HepG2 (cell line): Measurements from ENCODE around the gene PXMP4. TPM values are rescaled to one million over a fixed set of nuclear protein-coding genes. Genes with fewer than 3 reads are reported as not detected.
A peak's percentile ranks its signal among the peaks of the same experiment; 100 is the strongest.

Source experiments
- ARNTL ChIP-seq: sonication (generic); formaldehyde crosslinking; IDR thresholded peaks from 2 replicates; pipeline ENCODE4 v1.4.0; 2020; ENCODE audit warnings: mild to moderate bottlenecking, missing genetic modification reagents
- ATF6 ChIP-seq: sonication (generic); formaldehyde crosslinking; conservative IDR thresholded peaks from 2 replicates; pipeline ENCODE4 v1.4.0; 2020; ENCODE audit warnings: missing genetic modification reagents
- CC2D1A ChIP-seq: sonication (generic); formaldehyde crosslinking; IDR thresholded peaks from 2 replicates; pipeline ENCODE4 v1.8.1; 2023; ENCODE audit warnings: mild to moderate bottlenecking, missing genetic modification reagents
- GABPA ChIP-seq, 2 experiments: IDR thresholded peaks; 2 replicates each; pipeline ENCODE4 v1.6.1; 2011 to 2016; ENCODE audit warnings: low read depth in 2 of 2, low read length in 1 of 2, missing biosample characterization in 1 of 2, missing genetic modification characterization in 1 of 2
- HNF4G ChIP-seq, 2 experiments: sonication (generic) in 1 of 2; formaldehyde crosslinking in 1 of 2; IDR thresholded peaks; 2 replicates each; pipeline versions ENCODE4 v1.4.0 to v1.6.1; 2011 to 2020; ENCODE audit warnings: borderline replicate concordance in 2 of 2, low read depth in 2 of 2, mild to moderate bottlenecking in 2 of 2, low read length in 1 of 2, missing genetic modification reagents in 1 of 2, moderate library complexity in 1 of 2
- IRF9 ChIP-seq: sonication (generic); formaldehyde crosslinking; IDR thresholded peaks from 2 replicates; pipeline ENCODE4 v1.8.0; 2022; ENCODE audit warnings: missing genetic modification reagents, mild to moderate bottlenecking, borderline replicate concordance
- NCOA2 ChIP-seq: sonication (generic); formaldehyde crosslinking; IDR thresholded peaks from 2 replicates; pipeline ENCODE4 v1.8.0; 2022; ENCODE audit warnings: inconsistent platforms
- NCOA5 ChIP-seq: sonication (generic); formaldehyde crosslinking; IDR thresholded peaks from 2 replicates; pipeline ENCODE4 v1.4.0; 2020; ENCODE audit warnings: missing genetic modification reagents
- SRSF9 ChIP-seq: fragments of 200-400 bp; formaldehyde crosslinking; IDR thresholded peaks from 2 replicates; pipeline ENCODE4 v1.6.1; 2018; ENCODE audit warnings: borderline replicate concordance, mild to moderate bottlenecking, low read depth, low read length; ENCODE audit not compliant: insufficient read depth, poor library complexity, severe bottlenecking
- ZEB1 ChIP-seq: IDR thresholded peaks from 2 replicates; pipeline ENCODE4 v1.6.1; 2012; ENCODE audit warnings: mild to moderate bottlenecking, low read depth, inconsistent platforms; ENCODE audit not compliant: insufficient replicate concordance
- ZNF354B ChIP-seq: sonication (generic); formaldehyde crosslinking; IDR thresholded peaks from 2 replicates; pipeline ENCODE4 v1.8.0; 2022; ENCODE audit warnings: mild to moderate bottlenecking, missing genetic modification reagents
- ZNF407 ChIP-seq: sonication (generic); formaldehyde crosslinking; IDR thresholded peaks from one replicate; pipeline ENCODE4 v1.5.1; 2020; ENCODE audit warnings: mild to moderate bottlenecking, missing genetic modification reagents; ENCODE audit errors: not compliant biosample characterization
- ZNF704 ChIP-seq: sonication (generic); formaldehyde crosslinking; IDR thresholded peaks from 2 replicates; pipeline ENCODE4 v1.8.1; 2023; ENCODE audit warnings: mild to moderate bottlenecking, inconsistent platforms, moderate library complexity, missing genetic modification reagents, borderline replicate concordance
- polyA plus RNA-seq, 8 experiments: library from polyadenylated mRNA; depleted of rRNA in 3 of 8; stranded (reverse) in 7 of 8; unstranded in 1 of 8; fragments of >200 nt; fragmentation: Illumina TruSeq in 4 of 8; extraction: Trizol in 4 of 8; gene quantifications; 2 replicates each; pipeline versions ENCODE4 v1.2.1 to v1.2.3, GENCODE V29; 2011 to 2016; ENCODE audit warnings: low read depth in 4 of 8, missing spikeins in 1 of 8, mixed read lengths in 1 of 8; ENCODE audit not compliant: insufficient read depth in 1 of 8
- total RNA-seq, 5 experiments: library from RNA; depleted of rRNA; stranded (reverse); fragments of >200 nt; fragmentation: Illumina TruSeq; extraction: Trizol; gene quantifications; 2 replicates each; pipeline ENCODE4 v1.2.3, GENCODE V29; 2016; ENCODE audit warnings: low read depth in 1 of 5

Gene PXMP4
- total and polyA plus RNA-seq, 2 of the 13 experiments (the other 11 are each of a cell fraction or from before 2014, with no cell fraction given): not detected

GRCh38 chr20:33732166-33732970, 12.3 kb upstream of the PXMP4 start (continued):
- TF ChIP-seq ZEB1 (peak; percentile 62), ZNF704 (no peak; the same call in 1 of the 2 replicates), NCOA5 (CRISPR knock-in tag) (no peak), ZNF407 (CRISPR knock-in tag) (peak; percentile 53), SRSF9 (no peak), CC2D1A (CRISPR knock-in tag) (0 out of 2 replicates have a peak, but pooled peaks have one; percentile 82), NCOA2 (peak; percentile 71; the same call in 1 of the 2 replicates), HNF4G (IDR thresholded peaks at IDR 0.05; ENCODE audit: borderline replicate concordance, low read depth, low read length) (peak; percentile 63; the same call in 1 of the 2 replicates), HNF4G (CRISPR knock-in tag; IDR thresholded peaks at IDR 0.05; ENCODE audit: borderline replicate concordance, low read depth) (peak; percentile 85), GABPA (IDR thresholded peaks at IDR 0.05; ENCODE audit: low read depth, low read length) (peak; percentile 41; the same call in 1 of the 2 replicates), GABPA (CRISPR knock-in tag; IDR thresholded peaks at IDR 0.05; ENCODE audit: low read depth) (no peak), IRF9 (CRISPR knock-in tag) (peak; percentile 85), ATF6 (CRISPR knock-in tag) (0 out of 2 replicates have a peak, but pooled peaks have one; percentile 15), ARNTL (CRISPR knock-in tag) (0 out of 2 replicates have a peak, but pooled peaks have one; percentile 67), ZNF354B (CRISPR knock-in tag) (peak; percentile 93; the same call in 1 of the 2 replicates)
